Right atrium auricular region (tissue), 2 donors: ENCODE measurements around the gene TPRG1. TPM values are rescaled to one million over a fixed set of nuclear protein-coding genes. Genes with fewer than 3 reads are reported as not detected.
"Not testable (repeated sequence)": the region's sequence is repeated elsewhere in the genome, so short reads cannot be mapped to it uniquely, and the experiment has no call there.

Source experiments
- DNase-seq: peaks from one replicate; pipeline ENCODE4 v3.0.0-alpha.2; 2019; ENCODE audit warnings: low spot score
- H3K27ac ChIP-seq, 2 donors: fragments of 200-600 bp; sonication (generic); 1 replicate in 1 of 2; 2 replicates in 1 of 2; pipeline ENCODE4 v1.5.1; 2016 to 2019
- H3K27me3 ChIP-seq, 2 donors: fragments of 200-600 bp; sonication (generic); one replicate each; pipeline versions ENCODE4 v1.5.1 to v1.6.0; 2017 to 2019
- H3K36me3 ChIP-seq: fragments of 200-600 bp; sonication (generic); one replicate; pipeline ENCODE4 v1.5.1; 2016
- H3K4me1 ChIP-seq, 2 donors: fragments of 200-600 bp; sonication (generic); one replicate each; pipeline versions ENCODE4 v1.5.1 to v1.6.0; 2017 to 2019
- H3K4me3 ChIP-seq, 2 donors: fragments of 200-600 bp; sonication (generic); 1 replicate in 1 of 2; 2 replicates in 1 of 2; pipeline ENCODE4 v1.5.1; 2017 to 2019; ENCODE audit warnings: mild to moderate bottlenecking in 1 of 2, moderate library complexity in 1 of 2
- H3K9me3 ChIP-seq, 2 donors: fragments of 200-600 bp; sonication (generic); one replicate each; pipeline ENCODE4 v1.5.1; 2019
- total RNA-seq, 2 donors: library from RNA; depleted of rRNA; stranded (reverse); fragments of >200 nt; gene quantifications; one replicate each; pipeline ENCODE4 v1.1.0, GENCODE V29; 2016
- TF ChIP-seq, protein P1 (sequence below), 2 donors: fragments of 200-600 bp; sonication (generic); IDR thresholded peaks; one replicate each; pipeline ENCODE4 v1.5.1; 2019; ENCODE audit warnings: antibody characterized with exemption in 2 of 2

Gene TPRG1
- total RNA-seq, 2 donors from 2014 or later: 0.41 to 2.1 TPM

GRCh38 chr3:189324538-189325138 is 152.9 kb downstream of the TPRG1 start:
- no peak for DNase-seq
- H3K27me3 ChIP-seq: no peaks in the 10 kb centered on the region
- no peaks in the 10 kb centered on the region for H3K4me1 ChIP-seq
- no peaks in the 10 kb centered on the region for H3K9me3 ChIP-seq
- H3K27ac ChIP-seq: no peak overlapping the region
- H3K36me3 ChIP-seq: no peaks in the 10 kb centered on the region
- no peak overlapping the region for H3K4me3 ChIP-seq
- TF ChIP-seq, protein P1, sequence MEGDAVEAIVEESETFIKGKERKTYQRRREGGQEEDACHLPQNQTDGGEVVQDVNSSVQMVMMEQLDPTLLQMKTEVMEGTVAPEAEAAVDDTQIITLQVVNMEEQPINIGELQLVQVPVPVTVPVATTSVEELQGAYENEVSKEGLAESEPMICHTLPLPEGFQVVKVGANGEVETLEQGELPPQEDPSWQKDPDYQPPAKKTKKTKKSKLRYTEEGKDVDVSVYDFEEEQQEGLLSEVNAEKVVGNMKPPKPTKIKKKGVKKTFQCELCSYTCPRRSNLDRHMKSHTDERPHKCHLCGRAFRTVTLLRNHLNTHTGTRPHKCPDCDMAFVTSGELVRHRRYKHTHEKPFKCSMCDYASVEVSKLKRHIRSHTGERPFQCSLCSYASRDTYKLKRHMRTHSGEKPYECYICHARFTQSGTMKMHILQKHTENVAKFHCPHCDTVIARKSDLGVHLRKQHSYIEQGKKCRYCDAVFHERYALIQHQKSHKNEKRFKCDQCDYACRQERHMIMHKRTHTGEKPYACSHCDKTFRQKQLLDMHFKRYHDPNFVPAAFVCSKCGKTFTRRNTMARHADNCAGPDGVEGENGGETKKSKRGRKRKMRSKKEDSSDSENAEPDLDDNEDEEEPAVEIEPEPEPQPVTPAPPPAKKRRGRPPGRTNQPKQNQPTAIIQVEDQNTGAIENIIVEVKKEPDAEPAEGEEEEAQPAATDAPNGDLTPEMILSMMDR (IDR thresholded peaks at IDR 0.05): no peak

DNA sequence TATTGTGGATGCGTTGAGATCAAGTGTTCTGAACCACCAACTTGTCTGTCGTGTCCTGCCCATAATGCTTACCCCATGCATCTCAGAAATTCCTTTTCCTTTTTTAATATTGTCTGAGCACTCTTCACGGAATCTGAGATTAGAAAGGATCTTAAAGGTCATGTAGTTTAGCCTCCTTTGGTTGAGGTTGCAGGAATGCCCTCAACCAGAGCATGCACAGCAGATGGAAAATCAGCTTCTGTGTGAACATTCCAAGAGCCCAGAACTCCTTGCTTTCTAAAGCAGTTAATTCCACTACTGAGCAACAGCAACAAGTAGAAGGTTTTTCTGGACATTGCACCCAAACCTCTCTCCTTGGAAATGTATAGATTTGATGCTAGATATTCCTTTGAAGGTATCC is 153.7 kb downstream of the TPRG1 start:
- TF ChIP-seq, protein P1 (IDR thresholded peaks at IDR 0.05): no peak
- Histone ChIP-seq H3K36me3 (no peaks in the 10 kb centered on the region), H3K4me3 (no peak overlapping the region), H3K9me3 (no peaks in the 10 kb centered on the region), H3K27ac (no peak overlapping the region), H3K27me3 (no peaks in the 10 kb centered on the region), H3K4me1 (no peaks in the 10 kb centered on the region)
- no peak for DNase-seq

DNA sequence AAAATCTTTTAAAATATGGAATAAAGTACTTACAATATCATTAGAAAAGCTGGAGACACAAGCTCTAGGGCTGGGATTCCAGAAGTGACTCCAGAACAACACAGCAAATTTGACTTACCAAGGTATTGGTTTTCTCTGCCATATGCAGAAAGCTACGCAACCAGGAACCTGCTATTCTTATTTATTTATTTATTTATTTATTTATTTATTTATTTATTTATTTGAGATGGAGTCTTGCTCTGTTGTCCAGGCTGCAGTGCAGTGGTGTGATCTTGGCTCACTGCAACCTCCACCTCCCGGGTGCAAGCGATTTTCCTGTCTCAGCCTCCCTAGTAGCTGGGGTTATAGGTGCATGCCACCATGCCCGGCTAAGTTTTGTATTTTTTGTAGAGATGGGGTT is 157.9 kb downstream of the TPRG1 start:
- H3K27ac ChIP-seq, H3K4me1 ChIP-seq, H3K4me3 ChIP-seq, H3K27me3 ChIP-seq, DNase-seq, H3K9me3 ChIP-seq, H3K36me3 ChIP-seq: not testable (repeated sequence)

DNA sequence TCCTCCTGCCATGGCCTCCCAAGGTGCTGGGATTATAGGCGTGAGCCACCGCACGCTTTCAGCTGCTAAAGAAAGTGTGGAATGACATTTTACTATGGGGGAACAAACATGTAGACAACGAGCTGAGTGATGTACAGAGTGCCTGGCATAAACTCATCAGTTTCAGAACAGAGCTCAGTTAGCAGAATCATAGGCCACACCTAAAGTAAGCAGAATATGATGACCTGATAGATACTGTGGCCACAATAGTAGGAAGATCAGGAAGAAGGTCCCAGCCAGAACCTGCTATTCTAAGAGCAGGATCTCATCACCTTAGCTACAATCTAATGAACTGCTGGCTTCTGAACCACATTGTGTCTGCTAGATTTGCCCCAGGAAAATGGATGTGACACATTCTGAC is 158.3 kb downstream of the TPRG1 start:
- Histone ChIP-seq H3K36me3 (no peaks in the 10 kb centered on the region), H3K27ac (no peak overlapping the region), H3K27me3 (no peaks in the 10 kb centered on the region), H3K4me3 (no peak overlapping the region), H3K4me1 (no peaks in the 10 kb centered on the region), H3K9me3 (no peaks in the 10 kb centered on the region)
- no peak for DNase-seq
- TF ChIP-seq, protein P1 (IDR thresholded peaks at IDR 0.05): no peak

DNA sequence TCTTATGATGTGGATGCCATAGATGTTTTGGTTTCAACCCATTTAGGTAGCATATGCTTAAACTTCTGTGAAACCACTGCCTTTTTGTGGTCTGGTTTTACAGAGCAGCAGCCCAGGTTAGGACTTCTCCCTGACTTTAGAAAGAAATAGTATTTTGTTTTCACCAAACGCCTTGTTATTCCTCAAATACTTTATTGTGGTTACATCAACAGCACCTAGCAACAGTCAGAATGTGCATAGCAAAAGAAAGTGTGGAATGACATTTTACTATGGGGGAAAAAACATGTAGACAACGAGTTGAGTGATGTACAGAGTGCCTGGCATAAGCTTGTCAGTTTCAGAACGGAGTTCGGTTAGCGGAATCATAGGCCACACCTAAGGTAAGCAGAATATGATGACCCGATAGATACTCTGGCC is 159.2 kb downstream of the TPRG1 start:
- H3K27me3 ChIP-seq: no peaks in the 10 kb centered on the region
- no peaks in the 10 kb centered on the region for H3K9me3 ChIP-seq
- no peak for DNase-seq
- no peak overlapping the region for H3K4me3 ChIP-seq
- H3K4me1 ChIP-seq: no peaks in the 10 kb centered on the region
- no peak overlapping the region for H3K27ac ChIP-seq
- H3K36me3 ChIP-seq: no peaks in the 10 kb centered on the region
- TF ChIP-seq, protein P1 (IDR thresholded peaks at IDR 0.05): no peak

DNA sequence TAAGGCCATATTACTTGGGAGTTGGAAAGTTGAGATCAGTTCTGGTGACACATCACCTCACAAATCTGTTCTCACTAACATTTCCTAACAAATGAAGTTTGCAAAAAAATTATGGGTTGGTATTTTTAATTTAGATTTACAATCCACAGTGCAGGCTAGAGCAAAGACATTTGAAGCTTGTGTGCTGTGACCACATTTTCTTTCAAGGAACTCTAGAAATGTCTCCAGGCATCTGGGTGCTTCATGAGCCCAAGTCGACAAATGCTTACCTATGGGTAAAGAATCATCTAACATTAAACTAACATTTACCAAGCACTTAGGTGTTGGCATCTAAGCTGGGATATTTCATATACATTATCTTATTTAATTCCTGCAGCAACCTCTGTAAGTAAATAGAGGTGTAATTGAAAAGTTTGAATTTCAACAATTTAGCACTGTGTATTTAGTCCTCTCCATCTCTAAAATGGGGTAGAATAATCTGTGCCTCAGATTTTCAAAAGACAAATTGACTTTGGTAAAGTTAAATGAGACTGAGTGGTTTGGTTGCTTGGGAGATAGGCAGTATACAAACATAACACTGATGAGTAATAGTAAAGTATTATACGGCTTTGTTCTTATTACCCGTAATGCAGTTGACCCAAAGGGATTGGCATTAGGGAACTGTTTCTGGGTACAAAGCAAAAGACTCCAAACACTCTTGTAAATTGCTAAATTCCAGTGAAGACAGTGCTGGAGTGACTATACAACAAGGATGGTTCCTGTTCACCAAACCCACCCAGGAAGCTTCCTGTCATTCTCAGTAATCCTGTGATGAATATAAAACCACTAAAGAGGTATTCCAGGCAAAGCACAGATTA is 162.5 kb downstream of the TPRG1 start:
- H3K4me1 ChIP-seq: no peaks in the 10 kb centered on the region
- no peak overlapping the region for H3K27ac ChIP-seq
- TF ChIP-seq, protein P1 (IDR thresholded peaks at IDR 0.05): no peak
- H3K27me3 ChIP-seq: no peaks in the 10 kb centered on the region
- DNase-seq: no peak
- no peaks in the 10 kb centered on the region for H3K9me3 ChIP-seq
- no peak overlapping the region for H3K4me3 ChIP-seq
- H3K36me3 ChIP-seq: no peaks in the 10 kb centered on the region
